Epithelial cell of proximal tubule (primary cell): ENCODE data around the gene EFCAB6. TPM values are rescaled to one million over a fixed set of nuclear protein-coding genes. Genes with fewer than 3 reads are reported as not detected.

Source experiments
- DNase-seq: peaks from one replicate; pipeline ENCODE4 v3.0.0-alpha.2; 2011; ENCODE audit warnings: low read depth
- H3K4me3 ChIP-seq: 2 replicates; pipeline ENCODE4 v1.5.1; 2011; ENCODE audit warnings: low read depth, mild to moderate bottlenecking, low read length
- total RNA-seq: library from RNA; depleted of rRNA; stranded (reverse); fragments of >200 nt; gene quantifications from 2 replicates; pipeline ENCODE4 v1.2.3, GENCODE V29; 2015
- TF ChIP-seq, protein P1 (sequence below): conservative IDR thresholded peaks from 2 replicates; pipeline ENCODE4 v1.5.1; 2012; ENCODE audit warnings: low read depth, mild to moderate bottlenecking, low read length

Gene EFCAB6
- total RNA-seq, 1 donor from 2014 or later: 0.23 TPM

DNA sequence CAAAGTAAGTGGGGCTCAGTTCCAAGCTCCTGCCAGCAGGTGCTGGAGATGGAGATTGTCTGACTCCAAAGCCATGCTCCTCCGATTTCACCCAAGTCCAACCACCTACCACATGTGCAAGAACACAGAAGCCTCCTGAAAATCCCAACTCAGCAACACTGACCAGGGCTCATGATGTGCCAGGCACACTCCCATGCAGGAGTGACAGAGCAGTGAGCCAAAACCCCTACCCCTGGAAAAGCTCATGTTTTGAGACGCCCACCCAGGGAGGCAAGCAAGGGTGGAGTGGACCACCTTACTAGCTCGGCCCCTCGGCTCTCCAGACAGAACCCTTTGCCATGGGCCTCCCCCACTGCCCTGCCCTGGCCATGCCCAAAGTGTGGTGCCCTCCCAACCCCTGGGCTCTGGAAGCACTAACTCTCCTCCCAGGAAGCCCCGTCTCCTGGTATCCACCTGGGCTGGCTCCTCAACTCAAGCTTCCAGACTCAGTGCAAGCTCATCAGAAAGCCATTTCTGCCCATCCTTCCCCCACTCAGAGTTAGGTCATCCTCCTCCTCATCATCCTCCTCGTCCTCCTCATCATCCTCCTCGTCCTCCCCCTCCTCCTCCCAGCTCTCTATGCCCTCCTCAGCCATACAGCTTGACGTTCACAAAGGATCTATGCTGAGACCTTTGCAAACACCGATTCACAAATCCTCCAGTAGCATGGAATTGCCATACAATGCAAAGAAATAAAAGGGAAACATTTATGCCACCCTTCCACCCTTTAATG is 245.4 kb downstream of the EFCAB6 start:
- no peak overlapping the region for H3K4me3 ChIP-seq
- DNase-seq: no peak
- TF ChIP-seq, protein P1, sequence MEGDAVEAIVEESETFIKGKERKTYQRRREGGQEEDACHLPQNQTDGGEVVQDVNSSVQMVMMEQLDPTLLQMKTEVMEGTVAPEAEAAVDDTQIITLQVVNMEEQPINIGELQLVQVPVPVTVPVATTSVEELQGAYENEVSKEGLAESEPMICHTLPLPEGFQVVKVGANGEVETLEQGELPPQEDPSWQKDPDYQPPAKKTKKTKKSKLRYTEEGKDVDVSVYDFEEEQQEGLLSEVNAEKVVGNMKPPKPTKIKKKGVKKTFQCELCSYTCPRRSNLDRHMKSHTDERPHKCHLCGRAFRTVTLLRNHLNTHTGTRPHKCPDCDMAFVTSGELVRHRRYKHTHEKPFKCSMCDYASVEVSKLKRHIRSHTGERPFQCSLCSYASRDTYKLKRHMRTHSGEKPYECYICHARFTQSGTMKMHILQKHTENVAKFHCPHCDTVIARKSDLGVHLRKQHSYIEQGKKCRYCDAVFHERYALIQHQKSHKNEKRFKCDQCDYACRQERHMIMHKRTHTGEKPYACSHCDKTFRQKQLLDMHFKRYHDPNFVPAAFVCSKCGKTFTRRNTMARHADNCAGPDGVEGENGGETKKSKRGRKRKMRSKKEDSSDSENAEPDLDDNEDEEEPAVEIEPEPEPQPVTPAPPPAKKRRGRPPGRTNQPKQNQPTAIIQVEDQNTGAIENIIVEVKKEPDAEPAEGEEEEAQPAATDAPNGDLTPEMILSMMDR: no peak

DNA sequence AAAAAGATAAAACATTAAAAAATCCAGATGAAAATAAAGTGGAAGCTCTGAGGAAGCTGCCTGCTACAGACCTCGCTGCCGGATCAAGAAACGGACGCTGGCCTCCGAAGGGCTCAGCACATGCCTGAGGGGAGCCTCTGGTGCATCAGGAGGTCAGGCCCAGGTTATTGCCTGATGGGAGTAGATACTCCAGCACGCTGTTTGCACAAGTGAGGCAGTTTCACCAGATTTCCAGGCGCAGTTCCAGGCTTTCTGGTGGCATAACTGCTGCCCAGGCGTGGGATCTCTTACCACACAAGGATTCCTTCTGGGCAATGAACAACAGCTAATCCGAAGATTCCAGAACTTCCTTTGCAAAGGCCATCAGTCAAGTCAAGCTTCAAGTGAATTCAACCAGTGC is 246.1 kb downstream of the EFCAB6 start:
- no peak overlapping the region for H3K4me3 ChIP-seq
- DNase-seq: no peak
- TF ChIP-seq, protein P1: no peak

DNA sequence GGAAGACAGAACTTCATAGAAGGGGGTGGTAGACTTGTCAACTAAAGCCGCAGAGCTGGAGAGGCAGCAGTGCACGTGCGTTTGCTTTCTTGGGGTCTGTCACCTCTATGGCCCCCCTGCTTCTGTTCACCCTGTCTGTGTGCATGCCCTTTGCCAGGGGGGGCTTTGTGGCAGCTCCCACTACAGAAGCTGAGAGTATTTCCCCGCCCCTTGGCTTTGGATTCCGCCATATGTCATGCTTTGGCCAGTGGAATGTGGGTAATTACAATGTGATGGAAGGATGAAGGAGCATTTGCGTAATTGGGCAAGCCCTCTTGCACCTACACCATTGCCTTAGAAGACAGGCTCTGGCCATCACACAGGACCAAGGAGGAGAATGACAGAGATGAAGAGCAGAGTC is 247.2 kb downstream of the EFCAB6 start:
- TF ChIP-seq, protein P1: no peak
- no peak overlapping the region for H3K4me3 ChIP-seq
- no peak for DNase-seq

DNA sequence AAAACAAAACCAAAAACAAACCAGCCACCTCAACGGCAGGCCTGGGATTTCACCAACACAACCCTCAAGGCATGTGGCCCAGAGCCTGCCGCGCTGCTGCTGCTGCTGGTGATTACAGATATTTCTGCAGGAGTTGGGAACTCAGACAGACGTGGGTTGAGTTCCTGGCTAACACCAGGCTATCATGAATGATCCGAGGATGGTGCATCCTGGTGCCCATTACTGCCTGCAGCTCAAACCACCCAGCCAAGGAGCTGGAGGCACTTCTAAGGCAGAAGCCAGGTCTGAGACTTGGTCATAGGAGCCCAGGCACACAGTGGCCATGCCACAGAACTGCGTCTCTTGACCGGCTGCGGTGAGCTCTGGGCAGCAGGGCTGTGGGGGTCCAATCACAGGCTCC is 248.5 kb downstream of the EFCAB6 start:
- H3K4me3 ChIP-seq: no peak overlapping the region
- DNase-seq: no peak
- TF ChIP-seq, protein P1: no peak

DNA sequence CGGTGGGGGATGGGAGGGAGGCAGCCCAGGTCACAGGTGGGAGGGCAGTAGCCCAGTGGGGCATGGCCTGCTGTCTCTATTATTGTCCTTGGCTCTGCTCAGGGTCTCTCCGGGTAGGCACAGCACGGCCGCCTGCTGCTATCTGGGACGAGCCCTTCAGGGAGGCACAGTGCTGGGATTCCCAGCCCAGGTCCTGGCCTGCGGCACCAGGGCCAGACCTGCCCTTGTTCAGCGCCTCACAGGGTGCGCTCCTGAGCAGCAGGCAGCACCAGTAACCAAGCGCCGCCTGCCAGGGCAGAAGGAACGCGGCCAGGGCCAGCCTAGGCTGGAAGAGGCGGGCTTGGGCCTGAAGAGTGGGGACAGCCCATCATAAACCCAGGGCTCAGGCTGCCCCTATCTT is 249.3 kb downstream of the EFCAB6 start:
- no peak overlapping the region for H3K4me3 ChIP-seq
- TF ChIP-seq, protein P1: no peak
- DNase-seq: no peak

DNA sequence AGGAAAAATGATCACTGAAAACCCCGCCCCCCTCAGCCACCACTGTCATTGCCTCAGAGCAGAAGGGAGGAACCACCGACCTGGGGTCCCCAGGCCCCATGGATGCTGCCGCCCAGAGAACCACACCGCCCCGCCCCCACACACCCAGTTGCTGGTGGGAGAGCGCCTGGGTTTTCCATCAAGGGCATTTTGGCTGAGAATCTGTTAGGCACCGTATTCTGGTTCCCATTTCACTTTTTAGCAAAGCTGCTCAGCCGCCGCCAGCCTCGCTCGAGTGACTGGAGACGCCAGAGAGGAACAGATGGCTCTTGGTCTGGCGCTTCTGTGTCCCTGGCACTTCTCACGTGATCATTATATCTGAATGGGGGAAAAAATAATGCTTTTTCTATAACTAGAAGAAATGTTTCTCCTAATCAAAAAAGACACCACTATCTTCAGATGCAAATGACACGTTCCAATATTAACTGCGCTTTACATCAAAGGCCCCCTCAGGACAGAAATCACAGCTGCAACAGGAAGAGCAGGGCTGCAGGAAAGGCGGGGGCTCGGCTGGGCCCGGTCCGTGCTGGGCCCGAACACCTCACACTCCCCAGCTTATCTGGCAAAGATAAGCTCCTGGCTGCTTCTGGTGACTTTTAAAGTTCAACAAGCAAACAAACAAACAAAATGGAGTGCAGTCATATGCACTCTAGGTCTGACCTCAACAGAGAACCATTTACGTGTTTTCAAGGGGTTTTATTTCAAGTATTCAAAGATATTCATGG is 250.5 kb downstream of the EFCAB6 start:
- H3K4me3 ChIP-seq: no peak overlapping the region
- TF ChIP-seq, protein P1: no peak
- no peak for DNase-seq

DNA sequence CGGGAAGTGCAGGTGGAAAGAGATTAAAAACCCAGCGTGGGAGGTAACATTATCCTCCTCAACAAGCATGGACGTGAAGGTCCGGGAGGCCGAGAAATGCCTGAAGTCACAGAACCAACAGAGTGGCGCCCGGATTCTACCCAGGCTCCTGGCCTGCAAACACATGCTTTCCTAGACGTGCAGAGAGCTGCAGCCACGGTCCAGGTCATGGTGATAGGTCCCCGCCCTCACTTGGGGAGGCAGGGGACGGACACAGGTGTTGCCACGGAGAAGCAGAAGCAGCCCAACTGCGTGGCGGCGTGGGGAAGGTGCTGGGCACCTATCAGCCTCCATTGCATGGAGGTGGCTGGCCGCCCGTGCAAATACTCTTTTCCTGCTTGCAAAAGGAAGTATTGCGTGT is 251.5 kb downstream of the EFCAB6 start:
- no peak overlapping the region for H3K4me3 ChIP-seq
- TF ChIP-seq, protein P1: no peak
- no peak for DNase-seq
